Activated naive CD4-positive, alpha-beta T cell treated with anti-CD3 and anti-CD28 coated beads, Interleukin-2, amount 50 U/mL, for 24 hours (primary cell): ENCODE data around the gene TUBB2B.

Experiments used
- H3K27ac Mint-ChIP-seq: one replicate; pipeline ENCODE4 v1.8.0; 2021; ENCODE audit warnings: mild to moderate bottlenecking, mixed read lengths
- H3K27me3 Mint-ChIP-seq: one replicate; pipeline ENCODE4 v1.8.0; 2021; ENCODE audit warnings: mixed read lengths
- H3K36me3 Mint-ChIP-seq: one replicate; pipeline ENCODE4 v1.8.0; 2021; ENCODE audit warnings: mixed read lengths
- H3K4me1 Mint-ChIP-seq: one replicate; pipeline ENCODE4 v1.8.0; 2021; ENCODE audit warnings: mixed read lengths
- H3K4me3 Mint-ChIP-seq: one replicate; pipeline ENCODE4 v1.8.0; 2021; ENCODE audit warnings: mild to moderate bottlenecking, mixed read lengths
- H3K9me3 Mint-ChIP-seq: one replicate; pipeline ENCODE4 v1.8.0; 2021; ENCODE audit warnings: mixed read lengths

The TUBB2B gene

DNA sequence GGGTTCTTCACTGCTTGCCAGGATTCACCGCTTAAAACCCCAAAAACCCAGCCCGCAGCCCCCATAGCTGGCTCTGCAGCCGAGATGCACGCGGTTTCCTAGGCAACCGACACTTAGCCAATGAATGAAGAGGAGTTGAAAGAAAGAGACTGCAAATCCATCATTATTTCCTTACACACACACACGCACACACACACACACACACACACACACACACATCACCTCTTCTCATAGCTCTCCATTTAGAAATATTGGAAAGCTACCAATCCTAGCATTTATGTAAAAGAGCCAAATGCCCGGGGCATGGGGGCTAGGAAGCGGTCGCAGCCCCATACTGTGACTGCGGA, 3.4 kb upstream of the TUBB2B start:
- Mint-ChIP-seq H3K27ac (no peak overlapping the region), H3K27me3 (peaks cover 67% of the 10 kb centered on the region), H3K4me1 (peaks cover 47% of the 10 kb centered on the region), H3K36me3 (no peaks in the 10 kb centered on the region), H3K9me3 (no peaks in the 10 kb centered on the region), H3K4me3 (peak overlapping the region; percentile 69)

DNA sequence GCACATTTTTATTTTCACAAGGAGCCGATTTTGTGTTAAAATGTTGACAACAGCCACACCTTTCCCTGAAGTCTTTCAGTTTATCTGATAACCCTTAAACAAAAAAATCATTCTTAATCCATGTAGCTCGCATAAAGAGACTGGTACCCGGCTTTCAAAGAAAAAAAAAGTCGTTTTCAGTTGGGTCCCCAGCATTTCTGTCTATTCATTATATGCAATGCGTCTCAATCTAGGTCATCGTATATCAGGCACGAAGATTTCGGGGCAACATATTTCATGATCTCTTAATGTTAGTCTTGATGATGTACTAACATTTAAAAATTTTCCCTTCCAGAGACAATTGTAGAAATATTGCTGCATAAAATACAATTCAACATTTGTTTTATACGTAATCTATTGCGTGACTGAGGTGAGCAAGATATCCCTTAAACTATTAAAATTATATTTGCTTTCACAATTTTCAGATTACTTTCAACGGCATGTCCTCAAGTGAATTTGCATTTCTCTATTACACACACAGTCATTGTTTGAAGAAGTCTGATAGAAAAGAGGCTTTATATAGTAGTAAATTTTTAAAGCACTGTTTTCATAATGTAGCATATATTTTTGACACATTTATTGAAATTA, 2.9 kb upstream of the TUBB2B start:
- Mint-ChIP-seq H3K4me3 (peak overlapping the region; percentile 92), H3K27me3 (peaks cover 65% of the 10 kb centered on the region), H3K4me1 (peaks cover 47% of the 10 kb centered on the region), H3K9me3 (no peaks in the 10 kb centered on the region), H3K36me3 (no peaks in the 10 kb centered on the region), H3K27ac (no peak overlapping the region)

DNA sequence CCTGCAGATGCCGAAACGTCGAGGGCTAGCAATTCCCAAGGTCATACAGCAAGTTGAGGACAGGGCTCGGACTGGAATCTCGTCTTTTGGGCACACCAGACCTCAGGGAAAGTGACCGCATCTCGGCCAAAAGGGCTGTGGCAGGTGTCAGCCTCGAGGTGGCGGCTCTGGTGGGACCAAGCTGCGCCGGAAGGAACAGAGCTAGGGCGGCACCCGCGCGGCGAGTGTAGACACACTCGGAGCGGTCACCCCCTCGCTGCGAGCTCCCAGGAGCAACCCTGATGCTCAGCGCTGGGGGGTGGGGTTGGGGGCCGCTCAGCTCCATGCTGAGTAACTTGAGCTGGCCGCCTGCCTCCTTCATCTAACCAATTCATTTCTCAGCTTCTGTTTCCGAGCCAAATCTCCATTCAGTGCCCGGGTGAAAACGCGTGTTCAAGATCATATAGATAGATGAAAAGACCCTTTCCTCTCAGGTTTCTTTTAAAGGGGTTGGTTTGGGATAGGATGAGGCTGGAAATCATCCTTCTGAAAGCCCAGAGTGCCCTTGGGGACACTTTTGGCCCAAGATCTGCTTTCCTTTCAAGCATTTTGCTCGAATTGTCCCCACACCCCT, 2.2 kb upstream of the TUBB2B start:
- H3K4me1 Mint-ChIP-seq = peaks cover 47% of the 10 kb centered on the region
- peaks cover 65% of the 10 kb centered on the region for H3K27me3 Mint-ChIP-seq
- no peak overlapping the region for H3K27ac Mint-ChIP-seq

DNA sequence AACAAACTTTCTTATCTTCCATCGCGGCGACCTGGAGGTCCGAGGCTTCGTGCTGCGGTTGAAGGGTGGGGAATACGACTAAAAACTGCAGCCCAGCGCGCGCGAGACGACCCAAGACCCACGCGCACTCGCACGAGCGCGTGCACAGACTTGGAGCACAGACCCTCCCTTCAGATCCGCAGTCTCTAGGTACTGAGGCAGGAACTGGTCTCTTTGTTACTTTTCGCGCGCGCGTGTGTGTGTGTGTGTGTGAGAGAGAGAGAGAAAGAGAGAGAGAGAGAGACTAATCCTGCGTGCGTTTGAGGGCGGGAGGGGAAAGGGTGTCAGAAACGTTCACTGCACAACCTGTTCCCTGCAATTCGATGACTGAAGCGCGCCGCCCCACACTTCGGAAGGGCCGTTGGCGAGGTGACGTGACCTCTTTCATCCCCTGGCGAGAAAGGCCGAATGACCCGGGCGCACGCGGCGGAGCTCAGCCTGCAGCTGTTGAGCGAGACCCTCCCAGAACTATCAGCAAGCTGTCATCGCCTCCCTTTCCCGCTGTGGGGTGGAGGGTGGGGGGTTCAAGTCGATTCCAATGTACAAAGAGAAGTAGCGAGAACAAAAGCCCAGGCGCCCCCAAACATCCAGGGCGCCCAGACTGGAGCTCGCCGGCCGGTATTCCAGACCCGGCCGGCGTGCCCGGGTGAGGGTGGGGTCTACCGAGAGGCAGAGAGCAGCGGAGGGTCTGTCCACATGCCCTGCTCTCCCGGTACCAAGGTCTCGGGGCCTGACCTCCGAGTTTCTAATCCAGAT, 1.5 kb upstream of the TUBB2B start:
- Mint-ChIP-seq H3K27ac (peak overlapping the region; percentile 68), H3K4me3 (peak overlapping the region; percentile 92), H3K36me3 (no peaks in the 10 kb centered on the region), H3K27me3 (peaks cover 65% of the 10 kb centered on the region), H3K4me1 (peaks cover 47% of the 10 kb centered on the region), H3K9me3 (no peaks in the 10 kb centered on the region)

More for the DNA sequence above, 2.2 kb upstream of the TUBB2B start:
- H3K9me3 Mint-ChIP-seq = no peaks in the 10 kb centered on the region
- H3K36me3 Mint-ChIP-seq = no peaks in the 10 kb centered on the region
- peak overlapping the region; percentile 92 for H3K4me3 Mint-ChIP-seq

DNA sequence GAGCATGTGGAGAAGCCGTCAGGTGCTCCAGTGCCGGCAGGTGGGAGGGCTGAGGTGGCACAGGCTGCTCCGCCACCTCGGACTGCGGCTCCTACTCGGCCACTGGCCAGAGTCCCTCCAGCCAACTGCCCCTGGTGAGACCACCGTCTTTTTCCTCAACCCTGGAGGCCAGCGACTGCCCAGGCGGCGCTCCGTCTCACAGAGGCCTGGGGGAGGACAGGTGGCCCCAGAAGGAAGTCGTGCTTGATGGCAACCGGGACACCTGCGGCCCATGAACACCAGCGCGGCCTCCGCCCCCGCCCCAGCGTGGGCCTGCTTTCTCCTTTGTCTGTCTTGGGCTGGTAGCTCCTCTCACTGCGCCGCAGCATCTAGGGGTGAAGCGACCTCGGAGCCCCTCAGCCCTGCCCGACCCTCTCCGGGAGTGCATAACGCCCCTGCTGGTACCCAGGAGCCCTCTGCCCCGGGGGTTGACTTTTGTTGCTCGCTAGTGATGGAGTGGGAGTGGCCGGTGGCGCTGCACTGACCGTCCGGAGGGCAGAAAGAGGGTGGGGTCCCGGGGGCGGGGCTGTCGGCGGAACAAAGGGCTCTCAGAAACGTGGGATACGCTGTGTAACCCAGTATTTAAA, 706 bp upstream of the TUBB2B start:
- peaks cover 60% of the 10 kb centered on the region for H3K27me3 Mint-ChIP-seq
- no peaks in the 10 kb centered on the region for H3K9me3 Mint-ChIP-seq
- H3K4me1 Mint-ChIP-seq = peaks cover 47% of the 10 kb centered on the region
- no peaks in the 10 kb centered on the region for H3K36me3 Mint-ChIP-seq
- peak overlapping the region; percentile 77 for H3K4me3 Mint-ChIP-seq
- H3K27ac Mint-ChIP-seq = no peak overlapping the region

DNA sequence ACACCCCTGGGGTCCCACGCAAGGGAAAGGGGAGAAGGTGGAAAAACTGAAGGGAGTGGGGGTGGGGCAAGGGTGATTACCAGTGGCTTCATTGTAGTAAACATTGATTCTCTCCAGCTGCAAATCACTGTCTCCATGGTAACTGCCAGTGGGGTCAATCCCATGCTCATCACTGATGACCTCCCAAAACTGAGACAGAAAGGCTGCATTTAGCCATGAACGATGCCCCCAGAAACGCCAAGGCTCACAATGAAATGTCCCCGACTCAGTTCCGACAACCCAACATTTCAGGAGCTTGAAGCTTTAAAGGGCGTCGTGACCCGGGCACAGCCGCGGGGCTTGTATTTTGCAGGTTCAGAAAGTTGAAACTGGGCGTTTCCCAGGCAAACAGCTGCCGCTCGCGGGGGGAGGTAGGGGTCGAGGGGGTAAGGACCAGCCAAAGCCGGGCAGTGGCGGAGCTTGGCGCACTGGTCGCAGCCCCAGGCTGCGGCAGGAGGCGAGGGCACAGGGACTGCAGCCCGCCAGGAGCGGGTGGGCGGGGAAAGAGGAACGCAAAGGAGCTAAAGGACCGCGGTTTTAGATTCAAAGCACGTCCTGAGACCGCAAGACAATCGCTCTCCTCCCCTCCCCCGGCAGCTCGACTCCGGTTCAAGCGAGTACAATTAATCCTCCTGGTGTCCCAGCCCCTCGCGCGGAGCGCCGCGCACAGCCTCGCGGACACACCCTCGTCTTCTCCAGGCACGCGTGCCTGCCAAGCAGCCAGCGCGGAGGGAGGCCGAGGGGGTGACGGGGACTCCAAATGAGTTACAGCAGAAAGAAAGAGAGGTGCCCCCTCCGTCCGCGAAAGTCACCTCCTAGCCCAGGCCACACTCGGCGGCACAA, 731 bp downstream of the TUBB2B start:
- Mint-ChIP-seq H3K4me1 (peaks cover 38% of the 10 kb centered on the region), H3K4me3 (peak overlapping the region; percentile 79), H3K9me3 (no peaks in the 10 kb centered on the region), H3K27me3 (peaks cover 48% of the 10 kb centered on the region), H3K36me3 (no peaks in the 10 kb centered on the region), H3K27ac (no peak overlapping the region)

DNA sequence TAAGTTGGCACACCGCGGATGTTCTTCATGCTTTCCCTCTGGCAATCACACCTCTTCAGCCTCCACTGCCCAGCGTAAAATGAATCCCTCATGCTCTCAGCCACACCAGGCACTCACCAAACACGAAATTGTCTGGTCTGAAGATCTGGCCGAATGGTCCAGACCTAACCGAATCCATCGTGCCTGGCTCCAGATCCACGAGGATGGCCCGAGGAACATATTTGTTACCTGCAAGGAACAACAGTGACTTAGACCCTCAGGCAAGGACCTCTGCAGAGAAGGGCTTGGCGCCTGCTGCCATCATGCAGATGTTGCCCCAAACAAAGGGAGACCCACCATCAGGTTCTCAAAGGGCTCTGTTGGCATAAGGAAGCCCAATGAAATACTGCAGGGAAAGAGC, 1.4 kb downstream of the TUBB2B start:
- peaks cover 45% of the 10 kb centered on the region for H3K27me3 Mint-ChIP-seq
- no peak overlapping the region for H3K27ac Mint-ChIP-seq
- H3K4me3 Mint-ChIP-seq = no peak overlapping the region
- no peaks in the 10 kb centered on the region for H3K36me3 Mint-ChIP-seq
- H3K9me3 Mint-ChIP-seq = no peaks in the 10 kb centered on the region
- H3K4me1 Mint-ChIP-seq = peaks cover 33% of the 10 kb centered on the region

DNA sequence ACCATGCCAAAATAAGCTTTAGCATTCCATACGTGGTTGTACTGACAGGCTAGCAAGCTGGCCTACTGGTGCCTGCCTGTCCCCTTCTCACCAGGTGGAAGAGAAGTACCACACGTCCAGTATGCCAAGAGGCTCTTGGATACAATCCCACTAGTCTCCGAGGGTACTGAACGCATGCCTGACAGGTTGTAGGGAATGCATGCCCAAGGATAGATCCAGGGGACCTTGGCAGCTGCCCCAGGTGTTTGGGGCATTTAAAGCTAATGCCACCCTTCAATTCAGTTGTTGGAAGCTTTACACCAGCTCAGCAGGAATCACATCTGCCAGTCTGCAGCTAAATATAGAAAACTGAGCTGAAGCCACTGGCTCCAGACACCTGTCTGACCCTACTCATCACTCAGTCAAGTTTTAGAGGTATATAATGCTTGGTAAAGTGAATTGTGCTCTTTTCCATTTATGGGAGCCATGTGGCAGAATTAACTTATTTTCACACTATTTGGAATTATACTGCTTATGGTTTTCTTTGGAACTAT, 4.9 kb downstream of the TUBB2B start:
- Mint-ChIP-seq H3K4me1 (peaks cover 3% of the 10 kb centered on the region), H3K27me3 (peaks cover 29% of the 10 kb centered on the region), H3K4me3 (no peak overlapping the region), H3K27ac (no peak overlapping the region), H3K36me3 (no peaks in the 10 kb centered on the region), H3K9me3 (no peaks in the 10 kb centered on the region)

DNA sequence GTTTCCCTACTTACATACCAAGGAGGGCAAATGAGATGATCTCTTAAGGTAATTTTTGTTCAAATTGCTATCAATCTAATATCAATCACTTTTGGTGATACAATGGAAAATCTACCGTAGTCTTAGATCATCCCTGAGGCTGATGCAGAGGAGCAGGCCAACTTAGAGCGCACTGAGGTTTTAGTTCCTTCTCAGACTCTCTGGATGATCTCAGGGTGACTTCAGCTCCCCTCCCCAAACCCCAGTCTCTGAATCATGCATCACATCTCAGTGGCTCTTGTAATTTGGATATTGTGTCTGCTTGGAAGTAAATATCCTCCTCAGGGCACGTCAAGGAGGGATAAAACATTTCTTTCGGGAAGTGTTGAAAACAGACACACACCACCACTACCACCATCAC, 5.9 kb downstream of the TUBB2B start:
- no peak overlapping the region for H3K27ac Mint-ChIP-seq
- H3K4me1 Mint-ChIP-seq = no peaks in the 10 kb centered on the region

DNA sequence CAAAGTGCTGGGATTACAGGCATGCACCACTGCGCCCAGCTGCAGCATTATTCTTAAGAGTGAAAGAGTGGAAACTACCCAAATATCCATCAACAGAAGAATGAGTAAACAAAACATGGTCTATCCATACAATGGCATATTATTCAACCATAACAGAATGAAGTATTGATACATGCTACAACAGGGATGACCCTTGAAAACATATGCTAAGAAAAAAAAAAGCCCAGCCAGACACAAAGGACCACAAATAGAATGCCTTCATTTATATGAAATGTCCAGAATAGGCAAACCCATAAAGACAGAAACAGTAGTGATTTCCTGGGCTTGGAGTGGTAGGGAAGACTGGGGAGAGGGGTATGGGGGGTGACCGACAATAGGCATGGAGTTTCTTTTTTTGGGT, 7.1 kb downstream of the TUBB2B start:
- H3K27me3 Mint-ChIP-seq = peaks cover 22% of the 10 kb centered on the region

More for the DNA sequence above, 5.9 kb downstream of the TUBB2B start:
- H3K27me3 Mint-ChIP-seq = peaks cover 28% of the 10 kb centered on the region
- no peaks in the 10 kb centered on the region for H3K36me3 Mint-ChIP-seq
- no peak overlapping the region for H3K4me3 Mint-ChIP-seq
- no peaks in the 10 kb centered on the region for H3K9me3 Mint-ChIP-seq

DNA sequence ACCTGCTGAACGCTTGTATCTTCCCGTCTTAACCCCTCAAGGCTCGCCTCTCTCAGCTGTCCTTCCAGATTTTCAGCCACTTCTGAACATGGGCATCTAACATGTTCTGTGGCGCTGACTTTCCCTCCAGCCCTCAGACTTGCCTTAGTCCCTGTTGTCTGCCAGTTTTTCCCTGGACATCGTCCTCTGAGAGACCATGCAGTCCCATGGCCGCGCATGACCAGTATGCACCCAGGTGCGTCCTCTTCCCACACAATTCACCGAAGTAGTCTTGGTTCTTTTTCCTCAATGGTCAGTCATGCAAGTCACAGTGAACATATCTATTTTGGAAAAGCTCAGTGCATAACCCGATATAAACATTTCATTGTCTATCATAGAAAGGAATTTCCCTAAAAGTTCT, 9.2 kb downstream of the TUBB2B start:
- H3K36me3 Mint-ChIP-seq = no peaks in the 10 kb centered on the region
- no peaks in the 10 kb centered on the region for H3K4me1 Mint-ChIP-seq
- no peaks in the 10 kb centered on the region for H3K9me3 Mint-ChIP-seq
- H3K27ac Mint-ChIP-seq = no peak overlapping the region
- H3K27me3 Mint-ChIP-seq = peaks cover 18% of the 10 kb centered on the region
- no peak overlapping the region for H3K4me3 Mint-ChIP-seq

More for the DNA sequence above, 7.1 kb downstream of the TUBB2B start:
- Mint-ChIP-seq H3K27ac (no peak overlapping the region), H3K4me3 (no peak overlapping the region), H3K36me3 (no peaks in the 10 kb centered on the region), H3K4me1 (no peaks in the 10 kb centered on the region), H3K9me3 (no peaks in the 10 kb centered on the region)

DNA sequence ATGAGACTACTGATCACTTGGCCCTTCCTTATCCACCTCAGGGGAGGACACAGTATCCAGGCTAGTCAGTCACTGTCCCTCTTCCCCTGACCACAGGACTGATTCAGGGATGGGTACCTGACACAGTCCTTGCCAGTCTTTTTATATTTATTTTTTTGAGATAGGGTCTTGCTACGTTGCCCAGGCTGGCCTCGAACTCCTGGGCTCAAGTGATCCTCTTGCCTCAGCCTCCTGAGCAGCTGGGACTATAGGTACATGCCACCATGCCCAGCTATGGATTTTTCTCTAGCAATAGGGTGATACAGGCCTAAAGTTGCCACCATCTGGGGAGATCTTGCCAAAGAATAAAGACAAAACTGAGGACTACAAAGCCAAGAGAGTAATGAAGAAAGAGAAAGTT, 10.2 kb downstream of the TUBB2B start:
- no peak overlapping the region for H3K4me3 Mint-ChIP-seq
- H3K9me3 Mint-ChIP-seq = no peaks in the 10 kb centered on the region
- no peak overlapping the region for H3K27ac Mint-ChIP-seq
- H3K36me3 Mint-ChIP-seq = no peaks in the 10 kb centered on the region
- no peaks in the 10 kb centered on the region for H3K4me1 Mint-ChIP-seq
- peaks cover 20% of the 10 kb centered on the region for H3K27me3 Mint-ChIP-seq

DNA sequence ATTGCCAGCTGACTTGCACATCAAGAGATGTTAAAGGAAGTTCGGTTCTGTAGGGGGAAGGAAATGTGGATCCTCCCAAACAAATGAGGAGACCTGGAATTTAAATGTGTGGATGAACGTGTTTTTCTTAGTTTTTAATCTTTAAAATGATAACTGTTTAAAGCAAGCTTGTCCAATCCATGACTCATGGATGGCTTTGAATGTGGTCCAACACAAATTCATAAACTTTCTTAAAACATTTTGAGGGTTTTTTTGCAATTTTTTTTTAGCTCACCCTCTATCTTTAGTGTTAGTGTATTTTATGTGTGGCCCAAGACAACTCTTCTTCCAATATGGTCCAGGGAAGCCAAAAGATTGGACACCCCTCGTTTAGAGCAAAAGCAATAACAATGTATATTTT, 12.6 kb downstream of the TUBB2B start:
- Mint-ChIP-seq H3K4me3 (no peak overlapping the region), H3K27ac (no peak overlapping the region), H3K4me1 (peaks cover 4% of the 10 kb centered on the region), H3K36me3 (no peaks in the 10 kb centered on the region), H3K9me3 (no peaks in the 10 kb centered on the region), H3K27me3 (peaks cover 16% of the 10 kb centered on the region)

DNA sequence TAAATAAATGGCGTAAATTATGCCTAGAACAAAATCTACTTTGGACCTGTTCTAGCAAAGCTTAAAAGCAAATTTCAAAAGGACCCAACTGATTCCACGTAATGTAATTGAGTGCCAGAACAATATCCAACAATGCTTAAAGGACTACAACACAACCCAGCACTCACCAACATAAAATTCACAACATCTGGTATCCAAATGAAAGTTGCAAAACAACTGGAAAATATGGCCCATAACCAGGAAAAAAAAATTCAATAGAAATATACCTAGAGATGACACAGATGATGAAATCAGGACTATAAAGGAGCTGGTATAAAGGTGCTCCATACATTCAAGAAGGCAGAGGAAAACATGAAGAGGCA, 14.1 kb downstream of the TUBB2B start:
- Mint-ChIP-seq H3K4me3 (no peak overlapping the region), H3K27me3 (peaks cover 19% of the 10 kb centered on the region), H3K36me3 (no peaks in the 10 kb centered on the region), H3K27ac (no peak overlapping the region), H3K4me1 (peaks cover 19% of the 10 kb centered on the region), H3K9me3 (no peaks in the 10 kb centered on the region)

DNA sequence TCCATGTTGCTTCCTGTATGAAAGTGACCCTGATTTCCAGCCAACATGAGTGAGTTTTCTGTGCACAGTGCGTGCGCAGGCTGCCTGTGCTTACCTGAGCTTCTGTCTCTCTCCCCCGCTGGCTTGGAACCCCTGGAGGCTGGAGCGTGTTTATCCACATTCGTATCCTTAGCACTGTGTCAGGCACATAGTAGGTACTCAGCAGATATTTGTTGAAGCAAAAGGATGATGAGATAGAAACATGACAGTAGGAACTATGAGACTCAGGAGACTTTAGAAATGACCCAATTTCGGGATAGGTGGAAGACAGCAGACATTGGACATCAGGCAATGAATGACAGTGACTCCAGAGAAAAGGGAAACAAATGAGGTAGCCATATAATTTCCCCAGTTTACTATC, 15.2 kb downstream of the TUBB2B start:
- Mint-ChIP-seq H3K36me3 (no peaks in the 10 kb centered on the region), H3K4me3 (no peak overlapping the region), H3K27me3 (peaks cover 14% of the 10 kb centered on the region), H3K27ac (no peak overlapping the region), H3K9me3 (no peaks in the 10 kb centered on the region), H3K4me1 (peaks cover 20% of the 10 kb centered on the region)
